22Rv1 (cell line): Measurements from ENCODE around the gene SBK2.

Experiments
- CTCF ChIP-seq: fragments of 450-650 bp; IDR thresholded peaks from 2 replicates; pipeline ENCODE4 v1.5.1; 2017; ENCODE audit warnings: mild to moderate bottlenecking
- ZFX ChIP-seq: fragments of 450-650 bp; IDR thresholded peaks from 2 replicates; pipeline ENCODE4 v1.6.1; 2017; ENCODE audit warnings: antibody characterized with exemption, borderline replicate concordance

- no peak for TF ChIP-seq CTCF
- TF ChIP-seq ZFX, result no peak
These were observed 41.1 kb downstream of the SBK2 start for GRCh38 chr19:55495646-55496349.
